HG03095 (cell line): ENCODE measurements around the gene STK11IP.
A peak's percentile ranks its signal among the peaks of the same experiment; 100 is the strongest.

Source experiments
- ATAC-seq: cut with Tn5 transposase; IDR thresholded peaks from one replicate; pipeline ENCODE4 v1.9.1; 2021; ENCODE audit warnings: moderate library complexity; ENCODE audit not compliant: unreplicated experiment

Gene STK11IP, protein sequence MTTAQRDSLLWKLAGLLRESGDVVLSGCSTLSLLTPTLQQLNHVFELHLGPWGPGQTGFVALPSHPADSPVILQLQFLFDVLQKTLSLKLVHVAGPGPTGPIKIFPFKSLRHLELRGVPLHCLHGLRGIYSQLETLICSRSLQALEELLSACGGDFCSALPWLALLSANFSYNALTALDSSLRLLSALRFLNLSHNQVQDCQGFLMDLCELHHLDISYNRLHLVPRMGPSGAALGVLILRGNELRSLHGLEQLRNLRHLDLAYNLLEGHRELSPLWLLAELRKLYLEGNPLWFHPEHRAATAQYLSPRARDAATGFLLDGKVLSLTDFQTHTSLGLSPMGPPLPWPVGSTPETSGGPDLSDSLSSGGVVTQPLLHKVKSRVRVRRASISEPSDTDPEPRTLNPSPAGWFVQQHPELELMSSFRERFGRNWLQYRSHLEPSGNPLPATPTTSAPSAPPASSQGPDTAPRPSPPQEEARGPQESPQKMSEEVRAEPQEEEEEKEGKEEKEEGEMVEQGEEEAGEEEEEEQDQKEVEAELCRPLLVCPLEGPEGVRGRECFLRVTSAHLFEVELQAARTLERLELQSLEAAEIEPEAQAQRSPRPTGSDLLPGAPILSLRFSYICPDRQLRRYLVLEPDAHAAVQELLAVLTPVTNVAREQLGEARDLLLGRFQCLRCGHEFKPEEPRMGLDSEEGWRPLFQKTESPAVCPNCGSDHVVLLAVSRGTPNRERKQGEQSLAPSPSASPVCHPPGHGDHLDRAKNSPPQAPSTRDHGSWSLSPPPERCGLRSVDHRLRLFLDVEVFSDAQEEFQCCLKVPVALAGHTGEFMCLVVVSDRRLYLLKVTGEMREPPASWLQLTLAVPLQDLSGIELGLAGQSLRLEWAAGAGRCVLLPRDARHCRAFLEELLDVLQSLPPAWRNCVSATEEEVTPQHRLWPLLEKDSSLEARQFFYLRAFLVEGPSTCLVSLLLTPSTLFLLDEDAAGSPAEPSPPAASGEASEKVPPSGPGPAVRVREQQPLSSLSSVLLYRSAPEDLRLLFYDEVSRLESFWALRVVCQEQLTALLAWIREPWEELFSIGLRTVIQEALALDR

DNA sequence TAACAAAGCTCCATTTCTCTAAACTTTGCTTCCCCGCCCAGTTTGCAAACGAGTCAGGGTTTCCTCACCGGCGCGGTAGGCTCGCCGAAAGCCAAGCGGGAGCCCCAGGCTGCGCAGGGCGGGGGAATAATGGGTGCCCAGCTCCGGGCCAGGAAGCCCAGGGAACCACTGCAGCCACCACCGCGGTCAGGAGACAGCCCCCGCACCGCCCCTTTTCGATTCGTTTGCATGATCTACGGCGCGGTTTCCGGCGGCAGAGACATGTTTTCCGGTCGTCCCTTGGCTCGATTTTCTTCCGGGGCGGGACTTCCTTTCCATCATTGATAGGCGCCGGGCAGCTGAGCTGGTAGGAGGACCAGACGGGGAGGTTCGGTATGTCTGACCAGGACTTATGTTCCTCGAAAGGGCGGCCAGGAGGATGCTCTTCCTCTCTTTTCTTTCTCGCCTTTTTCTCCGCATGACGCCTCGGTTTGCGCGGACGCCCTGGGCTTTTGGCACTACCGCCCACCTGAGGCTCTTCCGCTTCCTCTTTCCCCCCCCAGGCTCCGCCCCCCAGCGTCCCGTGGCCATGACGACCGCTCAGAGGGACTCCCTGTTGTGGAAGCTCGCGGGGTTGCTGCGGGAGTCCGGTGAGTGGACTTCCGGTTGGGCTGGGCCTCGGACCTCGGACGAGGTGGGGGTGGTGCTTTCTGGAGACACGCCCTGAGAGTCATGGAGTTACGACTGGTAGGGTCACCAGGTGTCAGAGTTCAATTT, at the start of gene STK11IP:
Gene STK11IP, plus strand, starts transcription at position 306 of the 756 bp plus-strand sequence. Its CDS starts 263 bp downstream, at position 569.
- peak; percentile 90 for ATAC-seq

DNA sequence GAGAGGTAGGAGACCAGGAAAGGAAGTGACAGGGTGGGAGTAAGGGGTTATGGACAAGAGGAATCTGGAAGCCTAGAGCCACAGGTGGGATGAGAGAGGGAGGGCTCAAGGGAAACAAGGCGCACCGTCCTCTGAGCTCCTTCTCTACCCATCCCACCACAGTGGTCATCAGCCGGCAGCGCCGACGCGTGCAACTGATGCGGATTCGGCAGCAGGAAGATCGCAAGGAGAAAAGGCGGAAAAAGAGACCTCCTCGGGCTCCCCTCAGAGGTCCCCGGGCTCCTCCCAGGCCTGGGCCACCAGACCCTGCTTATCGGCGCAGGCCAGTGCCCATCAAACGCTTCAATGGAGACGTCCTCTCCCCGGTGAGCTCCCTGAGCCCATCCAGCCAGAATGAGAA, 48.7 kb upstream of the STK11IP start:
- ATAC-seq: no peak

DNA sequence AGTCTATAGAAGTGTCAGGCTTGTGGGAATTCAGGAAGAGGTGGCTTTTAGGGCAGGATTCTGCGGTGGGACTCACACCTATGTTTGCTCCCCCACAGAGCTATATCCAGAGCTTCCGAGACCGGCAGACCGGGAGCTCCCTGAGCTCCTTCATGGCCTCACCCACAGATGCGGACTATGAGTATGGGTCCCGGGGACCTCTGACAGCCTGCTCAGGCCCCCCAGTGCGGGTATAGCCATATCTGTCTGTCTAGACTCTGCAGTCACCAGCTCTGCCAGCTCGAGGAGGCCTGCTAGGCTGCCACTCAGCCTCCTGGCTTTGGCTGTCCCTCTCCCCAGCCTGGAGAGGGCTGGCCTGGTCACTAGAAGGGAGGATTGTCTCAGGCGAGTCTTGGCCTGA, 48.0 kb upstream of the STK11IP start:
- ATAC-seq: no peak

DNA sequence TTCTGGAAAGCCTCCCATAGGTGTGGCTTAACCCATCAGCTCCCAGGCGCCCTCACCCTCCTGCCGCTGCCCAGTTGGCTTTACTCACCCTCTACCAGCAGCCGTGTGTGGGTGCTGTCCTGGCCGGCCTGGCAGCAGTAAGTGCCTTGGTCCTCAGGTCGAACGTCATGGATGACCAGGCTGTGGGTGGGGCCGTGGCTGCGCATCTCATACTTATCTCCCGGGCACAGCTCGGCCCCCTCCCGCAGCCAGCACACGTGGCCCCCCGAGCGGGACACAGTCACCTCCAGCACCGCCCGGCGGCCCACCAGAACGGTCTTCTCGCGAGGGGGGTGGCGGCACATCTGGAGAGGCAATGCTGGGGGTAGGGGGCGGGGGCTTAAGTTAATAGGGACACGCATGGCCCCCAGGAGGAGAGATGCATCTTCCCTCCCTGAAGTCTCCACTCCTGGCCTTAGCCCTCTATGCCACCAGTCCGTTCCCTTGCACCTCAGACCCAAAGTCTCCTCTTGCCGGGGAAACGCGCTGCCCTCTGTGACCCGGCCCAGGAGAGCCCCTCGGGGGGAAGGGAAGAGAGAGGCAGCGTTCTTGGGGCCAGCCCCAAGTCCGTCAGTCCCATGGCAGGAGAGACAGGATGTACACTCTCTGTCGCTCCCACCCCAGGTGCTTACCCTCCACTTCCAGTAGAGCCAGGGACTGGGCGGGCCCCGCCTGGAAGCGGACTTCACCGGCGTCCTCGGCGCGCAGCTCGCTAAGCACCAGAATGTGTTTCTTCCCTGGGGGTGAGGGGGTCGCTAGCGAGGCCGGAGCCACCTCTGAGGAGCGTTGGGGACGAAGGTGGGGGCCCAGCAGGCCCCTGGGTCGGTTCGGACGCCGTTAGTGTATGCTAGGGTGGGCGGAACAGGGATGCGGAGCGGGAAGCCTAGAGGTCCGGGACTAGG, 45.9 kb upstream of the STK11IP start:
- ATAC-seq: peak; percentile 23

DNA sequence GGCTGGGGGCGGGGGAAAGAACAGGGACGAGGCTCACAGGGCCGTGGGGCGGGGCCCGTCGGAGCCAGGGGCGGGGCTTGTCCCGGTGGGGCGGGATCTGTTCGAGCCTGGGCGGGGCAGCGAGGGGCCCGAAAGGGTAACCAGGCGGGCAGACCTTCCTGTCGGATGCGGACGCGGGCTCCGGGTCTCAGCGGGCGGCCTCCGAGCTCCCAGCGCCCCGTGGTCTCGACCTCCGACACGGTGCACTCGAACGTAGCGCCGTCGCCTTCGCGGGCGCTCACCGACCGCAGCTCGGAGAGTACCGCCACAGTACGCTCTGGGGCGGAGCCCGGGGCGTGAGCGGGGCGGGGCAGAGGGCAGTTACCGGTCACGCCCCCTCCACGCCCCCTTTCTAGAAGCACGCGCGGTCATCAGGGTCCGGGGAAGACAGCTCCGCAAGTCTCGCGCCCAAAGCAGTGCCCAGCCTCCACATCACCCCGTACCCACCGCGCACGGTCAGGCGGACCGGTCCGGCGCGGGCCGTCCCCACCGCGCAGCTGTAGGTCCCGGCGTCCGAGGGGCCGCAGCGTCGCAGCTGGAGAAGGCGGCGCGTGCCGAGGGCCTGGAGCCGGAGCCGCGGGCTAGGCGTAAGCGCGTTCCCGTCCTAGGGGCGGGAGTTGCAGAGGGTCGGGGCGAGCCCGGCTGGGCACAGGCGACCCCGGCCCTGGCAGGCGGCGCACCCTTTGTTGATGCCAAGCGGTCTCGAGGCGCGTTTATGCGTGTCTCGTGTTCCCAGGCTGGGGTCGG, 45.1 kb upstream of the STK11IP start:
- ATAC-seq: peak; percentile 89

DNA sequence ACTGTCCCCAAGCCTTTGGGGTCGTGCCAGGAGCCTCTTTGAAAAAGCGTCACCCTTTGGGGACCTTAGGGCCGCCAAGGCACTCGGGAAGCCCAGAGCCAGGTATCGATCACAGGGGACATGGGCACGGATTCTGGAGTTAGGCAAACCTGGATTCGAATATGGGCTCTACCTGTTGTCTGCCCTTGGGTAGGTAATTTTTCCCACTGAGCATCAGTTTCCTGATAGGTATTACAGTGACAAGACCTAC, 44.6 kb upstream of the STK11IP start:
- ATAC-seq: no peak

DNA sequence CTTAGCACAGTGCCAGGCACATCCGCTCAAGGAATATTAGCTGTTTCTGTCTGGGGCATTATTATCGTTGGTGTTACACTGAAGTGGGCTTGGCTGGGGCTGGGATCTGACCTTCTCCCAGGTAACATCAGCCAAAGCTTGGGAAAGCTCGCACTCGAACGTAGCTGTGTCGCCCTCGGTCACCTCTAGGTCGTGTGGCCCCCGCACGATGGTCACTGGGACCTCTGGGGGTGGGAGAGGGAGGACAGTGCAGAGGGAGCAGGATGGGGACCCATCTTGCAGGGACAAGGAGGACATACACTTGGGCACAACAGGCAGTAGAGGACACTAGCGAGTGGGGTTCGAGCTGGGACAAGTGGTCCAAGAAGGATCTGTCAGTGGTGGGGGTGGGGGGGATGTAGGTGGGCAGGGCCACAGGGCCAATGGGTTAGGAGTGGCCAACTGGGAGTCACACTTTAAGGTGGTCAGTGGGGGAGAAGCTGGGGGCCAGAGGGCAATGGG, 44.1 kb upstream of the STK11IP start:
- no peak for ATAC-seq

DNA sequence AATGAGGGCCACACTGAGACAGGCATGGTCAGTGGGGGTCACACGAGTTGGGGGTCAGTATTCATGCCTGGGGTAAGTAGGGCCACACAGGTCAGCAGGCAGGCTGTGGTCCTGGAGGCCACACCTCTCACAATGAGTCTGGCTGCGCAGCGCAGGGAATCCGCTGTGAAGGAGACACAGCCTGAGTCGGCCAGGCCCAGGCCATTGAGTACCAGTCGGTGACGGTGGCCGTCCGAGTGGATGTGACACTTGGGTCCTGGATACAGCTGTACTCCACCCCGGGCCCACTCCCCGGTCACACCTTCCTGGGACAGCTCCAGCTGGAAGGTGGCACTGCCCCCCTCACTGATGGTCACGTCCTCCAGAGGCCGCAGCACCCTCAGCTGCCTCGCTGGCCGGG, 43.3 kb upstream of the STK11IP start:
- no peak for ATAC-seq

DNA sequence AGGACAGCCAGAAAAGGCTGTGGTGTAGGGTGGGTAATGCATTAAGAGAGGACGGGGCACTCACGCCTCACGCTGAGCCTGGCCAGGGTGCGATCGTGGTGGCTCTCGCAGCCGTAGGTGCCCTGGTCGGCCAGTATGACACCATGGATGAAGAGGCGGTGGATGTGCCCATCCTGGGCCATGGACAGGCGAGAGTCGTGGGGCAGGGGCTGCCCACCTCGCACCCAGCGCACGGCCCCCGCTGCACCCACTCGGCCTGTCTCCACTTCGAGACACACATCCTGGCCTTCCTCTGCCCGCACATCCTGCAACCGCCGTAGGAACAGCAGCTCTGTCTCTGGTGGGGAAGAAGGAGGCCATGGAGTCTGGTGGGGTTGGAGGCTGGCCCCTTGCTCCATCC, 41.7 kb upstream of the STK11IP start:
- ATAC-seq: no peak

DNA sequence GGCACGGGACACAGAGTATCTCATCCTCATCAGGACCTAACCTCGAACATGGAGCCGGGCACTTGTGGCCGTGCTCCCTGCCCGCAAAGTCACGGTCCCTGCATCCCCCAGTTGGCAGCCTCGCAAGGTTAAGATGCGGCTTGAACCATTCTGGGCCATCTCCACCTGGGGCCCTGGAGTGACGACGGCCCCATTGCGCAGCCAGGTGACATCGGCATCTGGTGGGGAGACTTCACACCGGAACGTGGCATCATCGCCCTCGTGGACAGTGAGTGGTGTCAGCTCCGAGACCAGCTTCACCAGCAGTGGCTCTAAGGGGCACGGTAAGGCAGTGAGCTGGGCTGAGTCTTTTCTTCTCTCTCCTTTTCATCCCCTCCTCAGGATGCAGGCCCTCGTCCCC, 41.2 kb upstream of the STK11IP start:
- ATAC-seq: no peak

DNA sequence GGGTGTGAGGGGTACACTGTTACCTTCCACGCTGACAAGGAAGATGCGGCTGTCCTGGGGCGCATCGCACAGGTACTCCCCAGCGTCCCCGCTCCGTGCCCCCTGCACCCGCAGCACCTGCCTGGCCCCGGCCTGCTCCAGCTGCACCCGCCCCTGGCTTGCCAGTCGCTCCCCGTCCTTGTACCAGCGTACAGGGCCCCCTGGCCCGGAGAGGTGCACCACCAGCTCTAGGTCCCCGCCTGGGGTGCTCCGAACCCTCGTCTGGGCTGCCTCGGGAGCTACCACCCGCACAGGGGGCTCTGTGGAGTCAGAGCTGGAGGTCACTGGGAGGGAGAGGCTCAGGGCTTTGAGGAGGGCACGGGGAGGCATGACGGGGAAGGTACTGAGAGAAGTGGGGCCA, 40.3 kb upstream of the STK11IP start:
- ATAC-seq: no peak

DNA sequence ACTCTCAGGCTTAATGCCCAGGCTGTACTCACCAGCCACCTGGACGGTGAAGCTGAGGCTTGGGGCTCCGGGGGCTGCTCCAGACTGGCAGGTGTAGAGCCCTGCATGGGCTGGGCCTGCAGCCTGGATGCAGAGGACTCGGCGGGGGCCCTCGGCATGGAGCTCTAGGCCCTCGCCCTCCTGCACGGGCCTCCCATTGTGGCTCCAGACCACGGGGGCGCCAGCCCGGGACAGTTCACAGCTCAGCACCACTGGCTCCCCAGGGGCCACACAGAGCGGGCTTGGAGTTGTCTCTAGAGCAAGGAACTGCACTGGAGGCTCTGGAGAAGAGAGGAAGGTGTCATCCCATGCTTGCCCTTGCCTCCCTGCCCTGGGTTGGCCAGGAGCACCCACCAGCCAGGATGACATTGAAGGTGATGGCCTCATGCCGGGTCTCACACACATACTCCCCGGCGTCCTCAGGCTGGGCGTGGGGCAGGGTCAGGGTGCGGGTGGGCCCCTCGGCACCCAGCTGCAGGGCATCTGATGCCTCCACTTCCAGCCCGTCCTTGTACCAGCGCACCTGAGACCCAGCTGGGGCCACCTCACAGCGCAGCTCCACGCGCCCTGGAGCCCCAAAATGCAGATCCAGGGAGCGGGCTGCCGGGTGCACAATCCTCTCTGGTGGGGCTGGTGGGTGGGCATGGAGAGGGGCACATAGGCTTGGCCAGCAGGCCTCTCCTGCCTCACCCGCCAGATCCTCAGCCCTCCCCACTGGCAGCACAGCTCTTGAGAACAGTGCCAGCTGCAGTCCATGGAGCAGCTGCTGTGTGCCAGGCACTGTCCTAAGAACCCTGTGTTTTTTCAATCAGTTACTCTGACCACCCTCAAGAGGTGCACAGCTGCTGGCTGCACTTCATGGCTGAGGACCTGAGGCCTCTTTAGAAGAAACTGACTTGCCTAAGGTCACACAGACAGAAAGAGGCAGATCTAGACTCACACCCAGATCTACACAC, 39.6 kb upstream of the STK11IP start:
- no peak for ATAC-seq

DNA sequence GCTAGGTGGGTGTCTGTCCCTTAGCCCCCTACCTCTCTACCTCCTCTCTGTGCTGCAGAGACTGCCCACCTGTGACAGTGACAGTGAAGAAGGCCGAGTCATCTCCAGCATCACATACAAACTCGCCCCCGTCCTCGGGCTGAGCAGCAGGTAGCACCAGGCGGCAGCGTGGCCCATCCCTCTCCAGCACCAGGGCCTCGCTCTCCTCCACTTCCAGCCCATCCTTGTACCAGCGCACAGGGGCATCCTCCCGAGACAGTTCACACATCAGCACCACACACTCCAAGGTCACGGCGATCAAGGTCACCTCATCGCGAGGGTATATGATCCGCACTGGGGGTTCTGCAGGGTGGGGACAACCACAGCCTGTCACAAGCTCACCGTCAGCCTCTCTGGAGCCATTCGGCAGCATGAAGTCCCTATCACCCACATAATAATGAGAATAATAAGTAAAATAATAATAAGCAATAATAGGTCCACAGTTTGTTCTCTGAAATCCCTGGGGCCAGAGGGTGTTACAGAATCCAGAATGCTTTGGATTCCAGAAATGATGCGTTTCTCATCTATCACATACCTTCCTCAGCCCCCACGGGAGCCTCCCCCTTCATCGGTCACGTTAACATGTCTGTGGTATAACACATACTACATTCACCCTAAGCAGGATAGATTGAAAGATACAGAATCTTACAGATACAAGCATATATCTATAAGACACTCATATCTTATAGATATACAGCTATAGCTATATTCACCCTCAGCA, 38.3 kb upstream of the STK11IP start:
- ATAC-seq: no peak

DNA sequence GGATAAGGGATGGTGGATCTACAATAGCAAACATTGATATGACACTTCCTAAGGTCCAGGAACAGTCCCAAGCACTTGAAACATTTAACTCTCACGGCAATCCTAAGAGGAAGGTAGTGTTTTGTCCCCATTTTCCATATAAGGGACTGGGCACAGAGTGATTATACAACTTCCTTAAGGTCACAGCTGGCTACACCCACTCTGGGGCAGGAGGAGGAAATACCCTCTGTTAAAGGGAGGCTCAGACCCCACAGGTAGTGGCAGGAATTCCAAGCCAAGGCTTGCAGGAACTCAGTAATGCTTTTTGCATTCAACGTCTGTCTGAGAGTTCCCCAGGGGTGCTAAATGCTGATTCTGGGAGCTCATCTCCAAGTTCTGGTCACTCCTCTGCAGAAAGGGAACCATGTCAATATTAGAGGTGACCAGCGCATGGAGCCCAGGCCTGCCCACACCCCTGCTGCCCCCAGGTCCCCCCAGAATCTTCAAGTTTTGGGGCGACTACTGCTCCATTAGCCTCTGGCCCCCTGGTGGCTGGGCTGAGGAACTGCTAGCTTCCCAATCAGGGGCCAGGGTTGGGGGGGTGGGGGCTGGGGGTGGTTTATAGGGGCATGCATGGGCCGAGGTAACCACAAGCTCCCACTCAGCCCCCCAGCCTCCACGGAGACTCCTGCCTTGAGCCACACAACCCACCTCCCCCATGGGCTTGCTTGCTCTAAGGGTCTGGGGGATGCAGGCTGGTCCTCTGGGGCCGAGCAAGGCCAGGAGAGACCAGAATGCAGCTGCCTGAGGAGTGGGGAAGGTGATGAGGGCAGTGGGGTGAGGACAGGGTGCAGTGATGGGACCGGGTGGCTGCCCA, 37.4 kb upstream of the STK11IP start:
- ATAC-seq: no peak

DNA sequence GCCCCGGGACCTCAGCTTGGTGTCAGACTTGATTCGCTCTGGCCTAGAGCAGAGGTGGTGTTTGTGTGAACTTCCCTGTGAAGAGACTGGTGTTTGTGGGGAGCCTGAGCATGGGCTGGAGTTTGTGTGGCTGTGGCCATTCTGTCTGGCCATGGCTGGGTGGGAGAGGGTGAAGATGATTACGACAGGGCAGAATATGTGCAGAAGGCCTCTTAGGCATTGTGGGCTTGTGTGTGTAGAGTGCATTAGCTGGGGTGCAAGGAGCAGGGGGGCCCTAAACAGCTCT, 36.8 kb upstream of the STK11IP start:
- no peak for ATAC-seq
